CD8-positive, alpha-beta memory T cell (primary cell): ENCODE data around the gene UNKL. TPM values are rescaled to one million over a fixed set of nuclear protein-coding genes. Genes with fewer than 3 reads are reported as not detected.

Experiments
- CTCF ChIA-PET: fragments of 350-600 bp; sonication (Branson Sonifier 250); formaldehyde crosslinking; loops from one replicate; lab custom pipeline; 2021; ENCODE audit warnings: antibody characterized with exemption; lab: Charles Lee
- POLR2A ChIA-PET: fragments of 350-600 bp; sonication (Branson Sonifier 250); formaldehyde crosslinking; loops from one replicate; lab custom pipeline; 2021; ENCODE audit warnings: antibody characterized with exemption; lab: Charles Lee
- DNase-seq, 5 donors: peaks; one replicate each; pipeline versions ENCODE4 v3.0.0 to v3.0.0-alpha.2; 2020 to 2022; ENCODE audit warnings: mixed read lengths in 1 of 5
- H3K27ac ChIP-seq: one replicate; pipeline ENCODE4 v1.7.0; 2013; ENCODE audit warnings: low read depth, mild to moderate bottlenecking, low read length, moderate library complexity
- H3K27me3 ChIP-seq: 2 replicates; pipeline ENCODE4 v1.7.0; 2013; ENCODE audit warnings: low read length, mild to moderate bottlenecking; ENCODE audit not compliant: insufficient read depth, poor library complexity, severe bottlenecking
- H3K36me3 ChIP-seq: 2 replicates; pipeline ENCODE4 v1.7.0; 2013; ENCODE audit warnings: mild to moderate bottlenecking, low read length, moderate library complexity; ENCODE audit not compliant: insufficient read depth
- H3K4me1 ChIP-seq: 2 replicates; pipeline ENCODE4 v1.7.0; 2013; ENCODE audit warnings: mild to moderate bottlenecking, low read length, moderate library complexity; ENCODE audit not compliant: insufficient read depth
- H3K4me3 ChIP-seq: 2 replicates; pipeline ENCODE4 v1.7.0; 2013; ENCODE audit warnings: mild to moderate bottlenecking, low read length
- H3K9me3 ChIP-seq: 2 replicates; pipeline ENCODE4 v1.7.0; 2013; ENCODE audit warnings: mild to moderate bottlenecking, low read length
- H3K27ac Mint-ChIP-seq, 8 donors: one replicate each; pipeline ENCODE4 v1.8.0; 2020 to 2021; ENCODE audit warnings: mixed read lengths in 8 of 8, mild to moderate bottlenecking in 6 of 8, inconsistent platforms in 3 of 8, moderate library complexity in 3 of 8
- H3K27me3 Mint-ChIP-seq, 2 donors: one replicate each; pipeline ENCODE4 v1.8.0; 2020 to 2021; ENCODE audit warnings: mixed read lengths in 2 of 2, mild to moderate bottlenecking in 1 of 2, moderate library complexity in 1 of 2
- H3K36me3 Mint-ChIP-seq, 3 donors: one replicate each; pipeline ENCODE4 v1.8.0; 2020 to 2021; ENCODE audit warnings: mixed read lengths in 3 of 3, inconsistent platforms in 1 of 3, mild to moderate bottlenecking in 1 of 3
- H3K4me1 Mint-ChIP-seq, 3 donors: one replicate each; pipeline ENCODE4 v1.8.0; 2020 to 2021; ENCODE audit warnings: mixed read lengths in 3 of 3, inconsistent platforms in 1 of 3, mild to moderate bottlenecking in 1 of 3
- H3K4me3 Mint-ChIP-seq, 7 donors: one replicate each; pipeline ENCODE4 v1.8.0; 2020 to 2021; ENCODE audit warnings: mixed read lengths in 7 of 7, mild to moderate bottlenecking in 6 of 7, moderate library complexity in 4 of 7, inconsistent platforms in 2 of 7
- H3K9me3 Mint-ChIP-seq, 5 donors: one replicate each; pipeline ENCODE4 v1.8.0; 2020 to 2022; ENCODE audit warnings: mixed read lengths in 5 of 5, mild to moderate bottlenecking in 3 of 5, moderate library complexity in 2 of 5, inconsistent platforms in 1 of 5
- polyA plus RNA-seq: library from polyadenylated mRNA; unstranded; fragments of 300-500 nt; fragmentation: Illumina TruSeq; gene quantifications from one replicate; pipeline ENCODE4 v1.2.3, GENCODE V29; 2021
- total RNA-seq, 2 experiments: library from RNA; stranded (reverse); gene quantifications; one replicate each; pipeline ENCODE4 v1.2.3, GENCODE V29; 2021

Gene UNKL
- total and polyA plus RNA-seq, 3 experiments from 2014 or later, result 8.1 to 38.0 (median 32.9) TPM

GRCh38 chr16:1387331-1387730 is 27.2 kb downstream of the UNKL start:
- no peak overlapping the region for H3K4me3 ChIP-seq
- no peak overlapping the region for H3K27ac Mint-ChIP-seq
- H3K27ac ChIP-seq, result no peak overlapping the region
- ChIA-PET CTCF (no interaction called here), POLR2A (no interaction called here)
- peaks cover 0 to 53% (median 2%) of the 10 kb centered on the region in 3 donors for H3K36me3 Mint-ChIP-seq
- H3K4me1 Mint-ChIP-seq, result no peaks in the 10 kb centered on the region
- DNase-seq, result no peak
- H3K36me3 ChIP-seq, result peaks cover 10% of the 10 kb centered on the region
- no peaks in the 10 kb centered on the region for H3K27me3 ChIP-seq
- H3K9me3 Mint-ChIP-seq, result no peaks in the 10 kb centered on the region
- H3K4me1 ChIP-seq, result no peaks in the 10 kb centered on the region
- H3K4me3 Mint-ChIP-seq, result no peak overlapping the region
- no peaks in the 10 kb centered on the region for H3K9me3 ChIP-seq
- H3K27me3 Mint-ChIP-seq, result peaks cover 0 to 1% of the 10 kb centered on the region in 2 donors

DNA sequence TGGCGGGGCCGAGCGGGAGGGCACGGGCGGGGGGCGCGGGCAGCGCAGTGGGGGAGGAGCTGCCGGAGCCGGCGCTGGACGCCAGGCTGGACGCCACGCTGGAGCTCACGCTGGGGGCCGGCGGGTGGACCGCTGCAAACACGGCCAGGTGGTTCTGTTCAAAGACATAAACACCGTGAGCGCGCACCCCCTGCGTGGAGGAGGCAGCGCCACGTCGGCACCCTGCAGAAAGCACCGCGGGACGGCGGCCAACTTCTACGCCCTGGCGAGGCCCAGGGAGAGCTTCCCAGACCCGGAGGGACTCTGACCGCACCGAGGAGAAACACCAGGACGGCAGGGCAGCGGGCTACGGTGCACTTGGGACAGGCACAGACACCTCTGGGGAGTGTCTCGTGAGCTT is 29.3 kb downstream of the UNKL start:
- Histone ChIP-seq H3K4me3 (no peak overlapping the region), H3K27ac (no peak overlapping the region), H3K4me1 (peaks cover under 1% of the 10 kb centered on the region), H3K9me3 (no peaks in the 10 kb centered on the region), H3K36me3 (peaks cover under 1% of the 10 kb centered on the region), H3K27me3 (no peaks in the 10 kb centered on the region)
- POLR2A ChIA-PET, result no interaction called here
- CTCF ChIA-PET, result no interaction called here
- Mint-ChIP-seq H3K27me3 (peaks cover 0 to 1% of the 10 kb centered on the region in 2 donors), H3K27ac (no peak overlapping the region), H3K36me3 (peaks cover 0 to 51% (median 3%) of the 10 kb centered on the region in 3 donors), H3K4me1 (peaks cover under 1 to 4% (median 2%) of the 10 kb centered on the region in 3 donors), H3K9me3 (no peaks in the 10 kb centered on the region), H3K4me3 (no peak overlapping the region)
- no peak for DNase-seq

GRCh38 chr16:1383556-1383955 is 30.9 kb downstream of the UNKL start:
- no peaks in the 10 kb centered on the region for H3K9me3 Mint-ChIP-seq
- H3K27me3 Mint-ChIP-seq, result peaks cover 0 to 1% of the 10 kb centered on the region in 2 donors
- Histone ChIP-seq H3K4me3 (no peak overlapping the region), H3K27ac (no peak overlapping the region), H3K4me1 (peaks cover 9% of the 10 kb centered on the region), H3K9me3 (no peaks in the 10 kb centered on the region), H3K27me3 (no peaks in the 10 kb centered on the region), H3K36me3 (no peaks in the 10 kb centered on the region)
- no peak for DNase-seq
- no peak overlapping the region for H3K4me3 Mint-ChIP-seq
- ChIA-PET POLR2A (interaction anchor here (0.7 kb wide), 1 partner anchor 172 kb away, joined by 5 read pairs; no protein-coding TSS in a partner anchor), CTCF (no interaction called here)
- peaks cover 0 to 49% (median 3%) of the 10 kb centered on the region in 3 donors for H3K36me3 Mint-ChIP-seq
- no peak overlapping the region for H3K27ac Mint-ChIP-seq
- peaks cover 9 to 14% (median 9%) of the 10 kb centered on the region in 3 donors for H3K4me1 Mint-ChIP-seq

GRCh38 chr16:1381612-1382406 is 32.7 kb downstream of the UNKL start:
- H3K27me3 Mint-ChIP-seq, result peaks cover 0 to 1% of the 10 kb centered on the region in 2 donors
- H3K9me3 ChIP-seq, result no peaks in the 10 kb centered on the region
- no peaks in the 10 kb centered on the region for H3K36me3 ChIP-seq
- H3K4me3 Mint-ChIP-seq, result peak overlapping the region in 1 of 7 donors; percentile 10
- no peak overlapping the region for H3K27ac Mint-ChIP-seq
- DNase-seq, result no peak
- CTCF ChIA-PET, result no interaction called here
- POLR2A ChIA-PET, result no interaction called here
- H3K9me3 Mint-ChIP-seq, result no peaks in the 10 kb centered on the region
- H3K27ac ChIP-seq, result no peak overlapping the region
- no peak overlapping the region for H3K4me3 ChIP-seq
- H3K27me3 ChIP-seq, result no peaks in the 10 kb centered on the region
- peaks cover 11 to 23% (median 11%) of the 10 kb centered on the region in 3 donors for H3K4me1 Mint-ChIP-seq
- H3K4me1 ChIP-seq, result peaks cover 9% of the 10 kb centered on the region
- peaks cover 0 to 44% (median 3%) of the 10 kb centered on the region in 3 donors for H3K36me3 Mint-ChIP-seq

GRCh38 chr16:1380195-1380594 is 34.3 kb downstream of the UNKL start:
- Mint-ChIP-seq H3K27ac (peak overlapping the region in 7 of 8 donors; percentile 29 to 82 (median 76)), H3K9me3 (no peaks in the 10 kb centered on the region), H3K36me3 (peaks cover 0 to 45% (median 3%) of the 10 kb centered on the region in 3 donors), H3K4me3 (peak overlapping the region; percentile 42 to 87 (median 76)), H3K4me1 (peaks cover 11 to 23% (median 14%) of the 10 kb centered on the region in 3 donors), H3K27me3 (peaks cover 0 to 1% of the 10 kb centered on the region in 2 donors)
- Histone ChIP-seq H3K4me3 (no peak overlapping the region), H3K9me3 (no peaks in the 10 kb centered on the region), H3K4me1 (peaks cover 9% of the 10 kb centered on the region), H3K27me3 (no peaks in the 10 kb centered on the region), H3K27ac (no peak overlapping the region), H3K36me3 (no peaks in the 10 kb centered on the region)
- CTCF ChIA-PET, result interaction anchor here (4.2 kb wide), 1 partner anchor 16 kb away, joined by 18 read pairs; no protein-coding TSS in a partner anchor
- POLR2A ChIA-PET, result no interaction called here
- no peak for DNase-seq

DNA sequence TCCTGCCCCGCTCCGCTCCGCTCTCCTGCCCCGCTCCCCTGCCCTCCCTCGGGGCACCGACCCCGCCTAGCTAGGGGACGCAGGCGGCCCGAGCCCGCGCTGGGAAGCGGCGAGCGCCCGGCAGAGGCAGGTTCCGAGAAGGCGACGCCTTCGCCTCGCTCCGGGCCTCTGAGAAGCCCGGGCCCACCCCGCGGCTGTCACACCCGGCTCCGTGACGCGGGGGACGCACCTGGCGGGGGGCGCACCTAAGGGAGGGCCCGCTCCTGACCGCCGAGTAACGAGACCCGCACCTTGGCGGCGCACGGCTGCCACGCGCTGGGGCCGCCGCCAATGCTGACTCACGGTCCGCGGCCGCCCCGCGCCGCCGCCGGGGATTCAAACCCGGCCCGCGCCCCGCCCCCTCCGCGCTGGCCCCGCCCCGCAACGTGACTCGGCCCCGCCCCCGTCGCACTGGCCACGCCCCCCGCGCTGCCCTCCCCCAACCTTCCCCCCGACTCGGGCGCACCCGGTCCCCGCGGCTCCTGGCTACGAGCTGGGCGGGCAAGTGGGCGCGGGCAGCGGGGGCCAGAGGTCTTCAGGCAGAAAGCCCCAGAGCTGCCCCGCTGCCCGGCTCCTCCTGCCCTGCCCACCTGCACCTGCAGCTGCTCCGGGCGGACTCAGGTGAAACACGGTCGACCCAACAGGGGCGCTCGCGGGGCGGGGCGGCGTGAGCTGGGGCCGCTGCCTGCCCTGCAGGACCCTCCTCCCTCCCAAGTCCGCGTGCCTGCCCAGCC is 35.0 kb downstream of the UNKL start:
- H3K4me1 ChIP-seq, result peaks cover 9% of the 10 kb centered on the region
- ChIA-PET POLR2A (no interaction called here), CTCF (interaction anchor here (0.5 to 4.2 kb wide), 3 partner anchors 15 to 78 kb away, joined by 3 to 18 read pairs (median 6); no protein-coding TSS in a partner anchor)
- DNase-seq, result peak; percentile 57 to 78 (median 59)
- H3K27ac Mint-ChIP-seq, result peak overlapping the region in 7 of 8 donors; percentile 29 to 82 (median 76)
- peak overlapping the region; percentile 42 to 87 (median 76) for H3K4me3 Mint-ChIP-seq
- H3K36me3 Mint-ChIP-seq, result peaks cover 0 to 42% (median 3%) of the 10 kb centered on the region in 3 donors
- peak overlapping the region; percentile 59 for H3K27ac ChIP-seq
- H3K9me3 ChIP-seq, result no peaks in the 10 kb centered on the region
- H3K27me3 Mint-ChIP-seq, result peaks cover 0 to 1% of the 10 kb centered on the region in 2 donors
- peaks cover 11 to 23% (median 14%) of the 10 kb centered on the region in 3 donors for H3K4me1 Mint-ChIP-seq
- no peaks in the 10 kb centered on the region for H3K36me3 ChIP-seq
- no peaks in the 10 kb centered on the region for H3K27me3 ChIP-seq
- H3K9me3 Mint-ChIP-seq, result no peaks in the 10 kb centered on the region
- H3K4me3 ChIP-seq, result no peak overlapping the region

- peak in 4 of 5 donors; percentile 49 to 75 (median 63) for DNase-seq
- Histone ChIP-seq H3K9me3 (no peaks in the 10 kb centered on the region), H3K4me1 (peaks cover 9% of the 10 kb centered on the region), H3K27me3 (no peaks in the 10 kb centered on the region), H3K4me3 (no peak overlapping the region), H3K27ac (peak overlapping the region; percentile 59), H3K36me3 (no peaks in the 10 kb centered on the region)
- POLR2A ChIA-PET, result no interaction called here
- CTCF ChIA-PET, result interaction anchor here (0.5 to 4.2 kb wide), 4 partner anchors 15 to 77 kb away, joined by 3 to 18 read pairs (median 4); no protein-coding TSS in a partner anchor
- Mint-ChIP-seq H3K27ac (peak overlapping the region in 7 of 8 donors; percentile 44 to 94 (median 67)), H3K9me3 (no peaks in the 10 kb centered on the region), H3K4me3 (peak overlapping the region; percentile 19 to 78 (median 63)), H3K27me3 (peaks cover 0 to 1% of the 10 kb centered on the region in 2 donors), H3K36me3 (peaks cover 0 to 44% (median 3%) of the 10 kb centered on the region in 3 donors), H3K4me1 (peaks cover 11 to 23% (median 14%) of the 10 kb centered on the region in 3 donors)
These were observed 35.6 kb downstream of the UNKL start for GRCh38 chr16:1378804-1379303.
